HG03025 (cell line): Measurements from ENCODE around the gene DCDC2C.
"Not testable (repeated sequence)": the region's sequence is repeated elsewhere in the genome, so short reads cannot be mapped to it uniquely, and the experiment has no call there.

Experiments
- ATAC-seq: cut with Tn5 transposase; IDR thresholded peaks from one replicate; pipeline ENCODE4 v1.9.1; 2021; ENCODE audit warnings: mild to moderate bottlenecking, moderate library complexity; ENCODE audit not compliant: unreplicated experiment, low FRiP score

The DCDC2C gene

DNA sequence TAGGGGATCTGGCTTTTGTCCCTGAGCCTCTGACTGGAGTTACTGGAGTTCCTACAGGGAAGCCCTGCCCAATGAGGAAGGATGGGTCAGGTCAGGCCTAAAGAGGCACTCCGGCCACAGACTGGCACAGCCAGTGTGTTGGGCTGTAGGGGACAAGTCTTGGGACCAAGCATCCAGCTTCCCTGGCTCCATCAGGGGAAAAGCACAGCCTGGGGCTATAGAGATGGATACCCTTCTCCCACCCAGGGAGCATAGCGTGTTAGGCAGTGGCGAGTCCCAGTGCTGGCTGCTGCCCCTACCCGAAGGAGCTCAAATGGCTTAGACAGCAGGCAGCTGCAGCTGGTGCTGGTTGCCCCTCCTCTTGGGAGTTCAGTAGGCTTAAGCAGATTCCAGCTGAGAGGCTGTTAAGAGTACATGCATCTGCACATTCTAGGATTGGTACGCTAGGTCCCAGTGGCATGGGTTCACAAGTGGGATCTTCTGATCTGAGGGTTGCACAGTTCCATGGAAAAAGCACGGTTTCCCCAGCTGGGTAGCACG lies 111.4 kb downstream of the DCDC2C start:
- no peak for ATAC-seq

DNA sequence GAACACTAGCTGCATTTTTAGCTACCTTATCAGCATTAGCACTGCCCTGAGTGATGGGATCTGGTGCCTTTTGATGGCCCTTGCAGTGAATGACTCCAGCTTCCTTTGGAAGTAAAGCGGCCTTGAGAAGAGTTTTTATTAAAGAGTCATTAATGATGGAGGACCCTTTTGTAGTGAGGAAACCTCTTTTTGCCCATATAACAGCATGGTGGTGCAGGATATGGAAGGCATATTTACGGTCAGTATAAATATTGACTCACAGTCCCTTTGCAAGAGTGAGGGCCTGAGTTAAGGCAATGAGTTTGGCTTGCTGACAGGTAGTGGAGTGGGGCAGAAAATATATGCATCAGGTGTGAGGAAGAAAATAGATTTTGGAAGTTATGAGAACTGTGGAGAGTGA lies 113.8 kb downstream of the DCDC2C start:
- not testable (repeated sequence) for ATAC-seq

DNA sequence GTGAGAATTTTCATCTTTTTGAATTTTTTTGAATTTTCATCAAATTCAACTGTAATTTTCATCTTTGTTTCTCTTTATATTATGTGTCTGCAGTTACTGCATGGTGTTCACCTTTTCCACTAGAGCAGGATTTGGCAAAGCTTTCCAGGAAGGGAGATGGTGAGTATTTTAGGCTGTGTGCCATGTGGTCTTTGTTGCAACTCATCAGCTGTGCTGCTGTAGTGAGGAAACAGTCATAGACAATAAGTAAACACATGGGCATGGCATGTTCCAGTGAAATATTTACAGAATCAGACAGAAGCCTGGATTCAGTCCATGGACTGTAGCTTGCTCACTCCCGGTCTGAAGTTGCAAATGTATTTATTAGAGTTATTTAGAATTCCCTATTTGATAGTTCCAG lies 120.4 kb downstream of the DCDC2C start:
- no peak for ATAC-seq

DNA sequence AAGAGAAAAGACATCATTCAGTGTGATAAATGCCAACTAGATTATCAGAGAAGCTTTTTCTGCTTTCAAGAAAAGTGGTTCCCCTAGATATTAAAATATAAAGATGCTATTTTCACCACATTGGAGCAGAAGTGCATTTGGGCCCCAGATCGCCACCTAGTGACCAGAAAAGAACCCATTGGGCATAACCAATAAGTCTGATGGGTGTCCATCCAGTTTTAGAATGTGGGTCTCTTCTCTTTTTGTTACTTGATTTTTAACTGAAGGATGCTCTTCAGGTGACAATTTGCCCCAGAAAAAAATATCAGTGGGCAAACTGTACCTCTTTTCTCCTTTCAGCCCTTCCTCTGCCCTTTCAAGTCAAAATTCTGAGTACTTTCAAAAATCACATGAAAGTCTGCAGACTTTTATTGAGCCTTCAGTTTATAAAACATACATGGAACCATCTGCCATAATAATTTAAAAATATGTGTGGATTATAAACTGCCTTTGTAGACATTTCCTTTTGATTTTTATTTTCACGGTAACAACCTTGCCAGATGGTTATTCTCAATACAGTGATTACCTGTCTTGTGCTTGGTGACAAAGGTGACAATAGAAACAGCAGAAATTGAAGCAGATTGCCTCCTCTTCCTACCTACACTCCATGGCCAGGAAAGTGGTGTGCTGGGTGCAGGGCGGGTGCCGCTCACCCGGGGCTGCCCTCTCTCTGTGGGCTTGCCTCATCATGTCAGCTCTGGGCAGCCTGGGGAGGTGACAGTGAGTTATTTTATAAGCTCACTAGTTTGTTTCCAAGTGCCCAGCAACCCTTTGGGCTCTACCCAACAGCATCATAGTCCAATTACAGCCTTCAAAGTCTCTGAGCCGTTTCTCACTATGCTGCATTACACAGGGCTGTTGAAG lies 124.5 kb downstream of the DCDC2C start:
- no peak for ATAC-seq

DNA sequence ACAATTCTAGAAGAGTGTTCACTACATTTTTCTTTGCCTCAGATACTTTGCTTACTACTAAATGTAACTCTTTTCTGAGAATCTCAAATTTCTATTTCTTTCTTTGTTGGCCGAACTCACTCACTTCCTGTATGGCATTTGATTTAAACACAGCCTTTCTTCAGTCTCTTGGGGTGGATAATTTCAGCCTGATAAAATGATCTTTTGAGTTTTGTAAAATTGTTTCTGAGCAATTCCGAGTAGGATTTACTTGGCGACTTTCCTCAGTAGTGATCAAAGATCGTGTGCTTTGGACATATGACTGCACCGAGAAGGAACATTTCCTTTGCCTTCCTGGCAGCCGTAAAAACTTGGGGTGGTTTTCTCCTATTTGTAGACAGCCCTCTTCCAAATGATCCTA lies 127.4 kb downstream of the DCDC2C start:
- no peak for ATAC-seq

DNA sequence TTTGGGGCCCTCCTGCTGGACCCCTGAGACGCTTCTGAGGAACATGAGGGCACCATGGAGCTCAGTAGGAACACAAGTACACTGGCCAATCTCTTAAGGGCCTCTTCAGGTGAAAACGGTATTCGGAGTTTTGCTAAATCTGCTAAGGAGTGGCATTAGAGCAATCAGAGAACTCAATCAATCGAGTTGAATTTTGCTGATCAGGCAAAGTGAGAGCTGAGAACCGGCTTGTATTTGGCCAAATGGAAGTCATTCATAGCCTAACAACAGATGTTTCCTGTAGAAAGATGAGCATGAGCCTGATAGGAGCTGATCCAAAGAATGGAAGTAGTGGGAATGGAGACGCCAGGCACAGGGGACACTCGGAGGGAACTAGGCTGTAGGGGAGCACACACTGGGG lies 133.7 kb downstream of the DCDC2C start:
- no peak for ATAC-seq

DNA sequence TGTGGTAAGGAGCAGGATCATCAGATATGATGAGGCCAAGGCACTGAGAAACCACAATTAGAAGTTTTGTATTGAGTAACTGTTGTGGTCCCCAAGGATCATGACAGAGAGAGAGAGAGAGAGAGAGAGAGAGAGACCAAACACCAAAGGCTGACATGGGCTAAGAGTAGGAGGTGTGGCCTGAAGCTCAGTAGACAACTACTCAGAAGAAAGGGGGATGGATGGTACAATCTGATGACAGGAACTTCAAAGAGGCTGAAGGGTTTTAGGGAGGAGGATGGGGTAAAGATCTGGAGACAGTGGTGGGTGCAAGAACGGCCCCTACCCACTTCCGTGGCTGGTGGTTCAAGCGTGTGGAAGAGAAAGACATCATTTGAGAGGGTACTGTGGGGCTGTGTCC lies 135.0 kb downstream of the DCDC2C start:
- no peak for ATAC-seq

DNA sequence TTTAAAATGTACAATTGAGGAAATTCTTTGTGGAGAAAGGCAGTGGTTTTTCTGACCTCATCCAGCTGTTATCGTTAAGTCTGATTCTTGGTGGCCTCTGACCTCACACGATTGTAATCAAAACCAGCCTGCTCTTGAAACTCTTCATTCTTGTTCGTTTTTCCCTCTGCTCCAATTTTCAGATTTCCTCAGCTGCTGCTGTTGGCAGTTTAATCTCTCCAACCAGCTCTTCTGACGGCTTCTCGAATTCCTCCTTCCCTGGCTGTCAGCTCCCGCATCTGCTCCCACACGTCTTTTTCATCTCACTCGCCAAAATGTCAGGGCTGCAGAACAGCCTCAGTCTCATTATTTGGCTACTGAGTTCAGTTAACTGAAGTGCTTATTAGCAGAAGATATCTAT lies 136.1 kb downstream of the DCDC2C start:
- ATAC-seq, result no peak

DNA sequence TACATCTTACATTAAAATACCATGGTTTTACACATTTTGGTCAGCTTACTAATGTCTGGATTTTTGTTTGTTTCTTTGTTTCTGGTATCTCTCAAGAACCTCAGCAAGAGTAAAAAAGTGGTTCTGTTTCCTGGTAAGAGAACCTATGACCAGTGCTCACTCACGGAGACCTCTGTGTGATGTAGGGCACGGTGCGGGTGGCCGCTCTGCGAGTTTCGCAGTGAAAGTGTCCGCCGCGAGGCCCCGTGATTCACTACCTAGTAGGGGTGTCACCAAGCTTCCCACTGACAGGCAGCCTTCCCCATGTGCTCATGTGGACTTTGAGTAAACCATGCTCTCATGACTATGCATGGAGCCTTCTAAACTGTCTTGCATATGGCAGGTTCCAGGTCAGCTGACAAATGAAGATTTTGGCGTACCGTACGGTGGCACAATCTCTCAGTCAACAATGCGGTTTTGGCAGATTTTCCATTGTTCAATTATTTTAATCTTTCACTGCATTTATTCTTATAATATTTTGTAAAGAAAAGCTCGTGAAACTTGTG lies 137.3 kb downstream of the DCDC2C start:
- no peak for ATAC-seq

DNA sequence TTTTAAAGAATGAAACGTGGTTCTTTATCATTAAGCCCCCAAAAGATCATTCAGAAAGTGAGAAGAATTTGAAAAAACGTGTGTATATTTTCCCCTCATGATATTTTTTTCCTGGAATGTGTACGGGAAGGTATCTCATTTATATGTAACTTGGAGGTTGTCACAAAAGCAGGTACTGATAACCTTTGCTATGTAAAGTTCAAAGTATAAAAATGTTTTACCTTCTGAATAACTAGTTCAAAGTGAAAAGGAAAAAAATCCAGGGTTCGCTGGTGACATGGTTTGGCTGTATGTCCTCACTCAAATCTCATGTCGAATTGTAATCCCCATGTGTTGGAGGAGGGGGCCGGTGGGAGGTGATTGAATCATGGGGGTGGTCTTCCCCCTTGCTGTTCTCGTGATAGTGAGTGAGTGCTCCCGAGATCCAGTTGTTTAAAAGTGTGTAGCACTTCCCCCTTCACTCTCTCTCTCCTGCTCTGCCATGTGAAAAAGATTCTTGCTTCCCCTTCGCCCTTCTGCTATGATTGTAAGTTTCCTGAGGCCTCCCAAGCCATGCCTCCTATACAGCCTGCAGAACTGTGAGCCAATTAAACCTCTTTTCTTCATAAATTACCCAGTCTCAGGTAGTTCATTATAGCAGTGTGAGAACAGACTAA lies 144.2 kb downstream of the DCDC2C start:
- ATAC-seq, result no peak

DNA sequence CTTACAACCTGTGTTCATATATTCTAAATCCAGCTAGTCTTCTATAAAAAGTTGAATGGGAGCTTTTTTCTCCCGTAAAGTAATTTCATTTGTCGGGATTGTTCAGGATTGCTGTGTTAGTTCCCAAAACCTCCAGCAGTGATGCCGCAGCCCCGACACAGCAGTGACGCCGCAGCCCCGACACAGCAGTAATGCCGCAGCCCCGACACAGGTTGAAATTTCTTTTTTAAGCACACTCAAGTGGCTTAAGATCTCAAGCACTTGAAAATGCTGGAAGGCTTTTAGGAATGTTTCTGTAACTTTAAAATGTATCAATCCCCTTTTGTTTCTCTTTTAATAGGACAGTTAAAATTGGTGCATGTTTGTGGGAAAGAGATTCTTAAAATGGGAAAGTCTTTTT lies 145.4 kb downstream of the DCDC2C start:
- ATAC-seq, result no peak

DNA sequence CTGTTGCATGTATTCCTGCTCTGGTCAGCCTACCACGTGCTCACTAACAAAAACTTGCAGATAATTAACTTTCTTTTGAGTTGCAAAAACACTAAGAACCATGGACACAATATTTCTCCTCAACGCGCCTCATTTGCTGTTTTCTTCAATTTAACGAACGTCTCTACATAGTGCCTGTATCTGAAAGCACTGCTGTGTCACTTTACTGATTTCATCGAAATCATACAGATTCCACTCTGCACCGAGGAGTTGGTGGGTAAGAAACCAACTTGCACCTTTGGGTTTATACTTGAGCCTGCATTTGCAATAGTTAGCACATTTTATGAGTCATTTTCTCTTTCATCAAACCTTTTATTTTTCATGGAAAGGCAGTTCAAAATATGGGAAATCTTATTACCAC lies 145.8 kb downstream of the DCDC2C start:
- ATAC-seq, result no peak

DNA sequence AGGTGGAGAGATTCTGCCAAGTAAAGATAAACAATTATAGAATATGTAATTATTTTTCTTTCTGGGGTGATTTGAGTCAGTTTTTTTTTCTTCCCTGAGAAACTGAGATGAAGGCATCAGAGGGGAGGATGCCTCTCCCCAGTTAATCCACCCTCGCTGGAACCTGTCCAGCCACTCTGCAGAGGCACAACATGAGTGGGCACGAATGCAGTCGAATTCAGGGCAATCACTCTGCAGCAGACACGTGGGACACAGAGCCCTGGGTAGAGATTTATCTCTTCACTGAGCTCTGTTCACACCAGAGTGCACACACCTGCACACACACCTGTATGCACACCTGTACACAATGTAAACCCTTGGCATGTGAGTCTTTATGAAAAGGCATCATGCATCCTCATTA lies 154.2 kb downstream of the DCDC2C start:
- ATAC-seq, result no peak

DNA sequence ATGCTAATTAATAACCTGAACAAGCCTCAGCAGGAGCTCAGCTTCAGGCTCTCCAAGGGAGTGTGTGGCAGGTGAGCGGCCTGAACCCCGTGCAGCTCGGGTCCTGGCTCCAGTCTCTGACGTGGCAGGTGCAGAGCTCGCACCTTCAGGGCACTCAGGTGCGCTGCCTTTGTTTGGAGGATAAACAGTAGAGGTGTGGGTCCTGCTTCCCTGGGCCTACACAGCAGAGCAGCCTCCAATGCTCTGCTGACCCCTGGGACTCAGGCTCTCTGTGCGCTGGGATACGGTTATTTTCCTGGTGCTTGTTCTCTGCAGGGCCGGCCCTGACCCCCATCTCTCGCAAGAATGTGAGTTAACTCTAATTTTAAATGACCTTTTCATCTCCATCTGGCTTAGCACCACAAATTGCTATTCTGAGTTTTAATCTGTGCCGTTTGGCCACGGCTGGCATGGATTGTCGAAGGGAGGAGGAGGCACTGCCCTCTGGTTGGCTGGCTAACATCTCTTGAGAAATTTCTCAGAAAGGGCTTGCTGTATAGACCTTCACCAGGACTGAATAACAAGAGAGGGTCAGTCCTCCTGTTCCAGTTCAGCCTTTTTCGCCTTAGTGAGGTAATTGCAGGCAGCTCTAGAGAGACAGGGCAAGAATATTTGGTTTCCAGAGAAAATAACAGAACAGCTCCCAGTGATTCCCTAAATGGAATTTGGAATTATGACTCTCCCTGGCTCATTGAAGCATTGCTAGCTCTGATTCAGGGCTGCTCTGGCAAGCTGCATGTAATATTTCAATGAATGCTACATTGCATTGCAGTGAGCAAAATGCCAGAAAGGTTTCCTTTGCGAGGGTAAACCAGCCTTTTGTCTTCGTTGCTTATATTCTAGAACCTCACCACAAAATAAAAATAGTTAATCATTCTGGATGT lies 161.8 kb downstream of the DCDC2C start:
- ATAC-seq, result no peak

DNA sequence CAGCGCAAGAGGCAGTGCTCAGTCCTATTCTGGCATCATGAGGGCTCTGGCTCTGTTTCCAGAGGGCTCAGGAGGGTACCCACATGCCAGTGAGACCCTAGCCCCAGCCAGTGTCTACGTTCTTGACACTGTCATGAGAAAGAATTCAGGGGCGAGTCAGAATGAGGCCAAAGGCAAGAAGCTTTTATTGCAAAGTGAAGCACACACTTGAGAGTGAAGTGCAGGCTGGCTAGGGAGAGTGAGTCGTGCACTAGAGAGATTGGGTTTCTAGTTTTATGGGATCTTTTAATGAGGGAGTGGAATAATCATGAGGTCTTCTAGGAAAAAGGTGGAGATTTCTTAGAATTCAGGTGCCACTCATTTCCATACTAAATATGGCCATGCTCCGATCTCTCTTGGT lies 164.1 kb downstream of the DCDC2C start:
- no peak for ATAC-seq

DNA sequence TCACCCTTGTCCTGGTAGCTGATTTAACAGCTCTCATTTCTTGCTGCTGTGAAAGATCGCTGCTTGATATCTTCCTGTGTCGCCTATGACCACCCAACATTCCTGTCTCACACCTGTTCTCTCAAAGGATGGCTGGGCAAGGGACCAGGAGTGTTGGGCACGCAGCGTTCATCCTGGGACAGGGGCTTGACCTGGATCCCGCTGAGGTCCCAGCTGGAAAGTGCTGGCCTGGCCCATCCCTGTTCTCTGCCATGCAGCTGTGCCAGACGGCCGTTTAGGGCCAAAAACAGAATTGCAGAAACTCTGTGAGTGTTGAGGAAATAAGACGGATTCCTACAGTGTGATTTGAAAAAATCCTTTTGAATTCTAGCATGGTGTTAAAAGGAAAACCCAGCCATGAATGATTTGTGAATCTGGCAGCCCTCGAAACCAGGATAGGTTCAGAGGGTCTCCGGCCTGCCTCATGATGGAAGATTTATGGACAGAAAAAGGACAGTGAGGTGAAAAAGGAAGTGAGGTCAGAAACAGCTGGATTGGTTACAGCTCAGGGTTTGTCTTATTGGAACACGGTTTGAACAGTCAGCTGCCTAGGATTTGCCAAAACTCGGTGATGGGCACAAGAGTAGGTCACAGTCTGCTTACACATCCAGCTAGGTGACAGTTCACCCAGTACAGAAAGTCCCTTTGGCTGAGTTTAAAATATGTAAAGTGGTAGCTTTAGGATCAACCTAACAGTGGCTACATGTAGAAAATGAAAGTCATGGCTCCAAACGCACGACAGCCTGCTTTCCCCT lies 164.8 kb downstream of the DCDC2C start:
- ATAC-seq, result no peak

DNA sequence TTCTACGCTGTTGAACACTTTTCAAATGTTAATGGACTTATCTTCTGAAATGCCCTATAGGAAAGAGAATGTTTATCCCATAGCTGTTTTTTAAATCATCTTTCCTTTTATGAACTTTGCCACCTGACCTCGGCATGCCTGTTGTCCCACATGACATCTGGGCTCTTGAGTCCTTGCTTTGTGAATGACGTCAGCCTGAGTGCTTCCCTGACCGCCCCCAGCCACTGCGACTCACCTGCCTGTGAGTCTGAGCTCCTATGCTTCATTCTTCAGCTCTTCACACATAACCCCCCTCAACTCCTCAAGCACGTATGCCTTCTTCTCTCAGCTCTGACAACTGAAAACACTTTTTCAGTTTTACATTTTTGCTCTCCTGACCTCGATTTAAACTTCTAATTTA lies 166.8 kb downstream of the DCDC2C start:
- no peak for ATAC-seq

DNA sequence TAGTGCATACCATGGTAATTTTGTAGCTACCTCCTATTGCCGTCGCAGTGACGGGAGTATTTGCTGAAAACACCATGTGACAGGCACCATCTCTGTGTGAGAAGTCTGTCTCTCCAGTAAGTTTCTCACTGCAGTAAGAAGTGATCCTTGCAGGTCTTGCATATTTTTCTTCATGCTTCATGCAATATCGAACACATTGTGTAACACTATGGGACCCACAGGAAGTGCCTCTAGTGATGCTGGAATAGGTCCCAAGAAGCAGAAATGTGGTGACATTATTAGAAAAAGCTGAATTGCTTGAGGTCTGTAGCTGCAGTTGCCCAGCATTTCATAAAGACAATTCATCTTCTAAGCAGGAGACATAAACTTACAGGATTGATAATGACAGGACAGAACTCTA lies 167.6 kb downstream of the DCDC2C start:
- ATAC-seq, result no peak

DNA sequence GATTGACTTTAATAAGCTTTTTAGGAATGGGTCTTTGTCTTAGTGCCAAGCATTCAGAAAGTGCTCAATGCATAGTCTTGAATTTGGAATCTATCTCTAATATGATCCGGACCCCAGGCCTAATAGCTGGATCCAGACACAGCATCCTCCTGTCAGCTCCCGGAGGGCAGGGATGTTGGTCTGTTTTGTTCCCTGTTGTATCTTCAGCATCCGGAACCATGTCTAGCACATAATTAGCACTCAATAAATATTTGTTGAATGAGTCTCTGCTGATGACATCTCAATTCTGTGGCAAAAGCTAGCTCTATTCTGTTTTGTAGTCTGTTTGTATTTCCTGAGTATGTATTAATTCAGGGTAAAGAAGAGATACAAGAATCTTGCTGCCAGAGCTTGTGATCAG lies 169.1 kb downstream of the DCDC2C start:
- no peak for ATAC-seq

DNA sequence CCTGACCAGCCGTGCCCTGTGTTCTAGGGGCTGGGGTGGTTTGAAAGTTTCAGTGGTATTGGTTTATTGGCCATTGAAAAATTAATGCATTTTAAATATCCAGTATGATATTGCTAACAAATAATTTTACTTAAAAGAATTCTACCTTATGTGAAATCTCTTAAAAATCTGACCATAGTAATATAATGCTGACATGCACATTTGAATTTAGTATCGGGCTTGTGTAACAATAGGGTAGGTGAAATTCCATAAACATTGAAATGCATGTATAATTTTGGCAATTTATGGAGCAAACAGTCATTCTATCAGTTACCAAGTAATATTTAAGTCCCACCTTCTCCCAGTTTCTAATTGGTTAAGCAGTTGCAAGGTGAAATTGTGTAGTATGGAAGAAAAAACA lies 170.5 kb downstream of the DCDC2C start:
- ATAC-seq, result no peak
